Naive thymus-derived CD8-positive, alpha-beta T cell (primary cell): ENCODE measurements around the gene TSHB. TPM values are rescaled to one million over a fixed set of nuclear protein-coding genes. Genes with fewer than 3 reads are reported as not detected.

Experiments used
- ATAC-seq, 2 donors: fragments of 150-1000 bp; cut with Tn5 transposase in 1 of 2; sonication (Bioruptor Pico), chemical (Tn5 transposase) in 1 of 2; 1 replicate in 1 of 2; 2 replicates in 1 of 2; pipeline ENCODE4 v1.10.0; 2021; ENCODE audit warnings: mild to moderate bottlenecking in 2 of 2, moderate library complexity in 2 of 2
- POLR2A ChIA-PET: fragments of 350-600 bp; sonication (Branson Sonifier 250); formaldehyde crosslinking; loops from one replicate; lab custom pipeline; 2021; ENCODE audit warnings: antibody characterized with exemption; lab: Charles Lee
- DNase-seq, 10 donors: peaks; one replicate each; pipeline versions ENCODE4 v3.0.0 to v3.0.0-alpha.2; 2020 to 2022
- H3K27ac Mint-ChIP-seq, 10 donors: one replicate each; pipeline ENCODE4 v1.8.0; 2020 to 2022; ENCODE audit warnings: mild to moderate bottlenecking in 10 of 10, mixed read lengths in 10 of 10, moderate library complexity in 4 of 10, inconsistent platforms in 1 of 10
- H3K27me3 Mint-ChIP-seq, 5 donors: one replicate each; pipeline ENCODE4 v1.8.0; 2021 to 2022; ENCODE audit warnings: mixed read lengths in 5 of 5
- H3K36me3 Mint-ChIP-seq, 3 donors: one replicate each; pipeline ENCODE4 v1.8.0; 2020 to 2022; ENCODE audit warnings: mixed read lengths in 3 of 3, mild to moderate bottlenecking in 2 of 3, inconsistent platforms in 1 of 3
- H3K4me1 Mint-ChIP-seq, 4 donors: one replicate each; pipeline ENCODE4 v1.8.0; 2021 to 2022; ENCODE audit warnings: mixed read lengths in 4 of 4
- H3K4me3 Mint-ChIP-seq, 10 donors: one replicate each; pipeline ENCODE4 v1.8.0; 2020 to 2022; ENCODE audit warnings: mild to moderate bottlenecking in 10 of 10, mixed read lengths in 10 of 10, moderate library complexity in 6 of 10, inconsistent platforms in 1 of 10
- H3K9me3 Mint-ChIP-seq, 9 donors: one replicate each; pipeline ENCODE4 v1.8.0; 2020 to 2022; ENCODE audit warnings: mixed read lengths in 9 of 9, mild to moderate bottlenecking in 3 of 9, inconsistent platforms in 1 of 9, moderate library complexity in 1 of 9
- polyA plus RNA-seq, 3 donors: library from polyadenylated mRNA; unstranded; fragments of 300-500 nt; fragmentation: Illumina TruSeq; gene quantifications; one replicate each; pipeline ENCODE4 v1.2.3, GENCODE V29; 2021
- total RNA-seq, 8 experiments: library from RNA in 2 of 8; stranded (reverse) in 2 of 8; gene quantifications; one replicate each; pipeline ENCODE4 v1.2.3 and lab custom pipeline; 2021 to 2026

Gene TSHB
- total and polyA plus RNA-seq, 5 experiments from 2014 or later: not detected

DNA sequence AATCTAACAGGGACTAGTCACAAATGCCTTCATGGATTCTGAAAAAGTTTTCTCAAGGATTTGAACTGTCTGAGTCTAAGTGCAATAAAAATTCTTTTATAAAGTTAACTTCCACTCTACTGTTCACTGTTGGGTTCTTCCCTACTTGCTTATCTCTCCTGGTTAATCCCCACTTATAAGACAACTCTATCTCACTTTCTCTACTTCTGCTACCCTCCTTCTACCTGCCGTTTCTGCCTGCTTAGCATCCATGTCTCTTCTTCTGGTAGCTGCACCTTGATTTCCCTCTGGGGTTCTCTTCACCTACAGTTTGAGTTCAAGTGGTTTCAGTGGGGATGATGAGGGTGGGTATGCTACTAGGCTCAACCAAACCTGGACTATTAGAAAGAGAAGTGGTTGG is 6.0 kb downstream of the TSHB start:
- DNase-seq (no peak), ATAC-seq (no peak)
- Mint-ChIP-seq H3K36me3 (no peaks in the 10 kb centered on the region), H3K27me3 (no peaks in the 10 kb centered on the region), H3K4me3 (no peak overlapping the region), H3K9me3 (peaks cover 0 to 2% (median 0%) of the 10 kb centered on the region in 9 donors), H3K4me1 (no peaks in the 10 kb centered on the region), H3K27ac (no peak overlapping the region)
- POLR2A ChIA-PET: no interaction called here

DNA sequence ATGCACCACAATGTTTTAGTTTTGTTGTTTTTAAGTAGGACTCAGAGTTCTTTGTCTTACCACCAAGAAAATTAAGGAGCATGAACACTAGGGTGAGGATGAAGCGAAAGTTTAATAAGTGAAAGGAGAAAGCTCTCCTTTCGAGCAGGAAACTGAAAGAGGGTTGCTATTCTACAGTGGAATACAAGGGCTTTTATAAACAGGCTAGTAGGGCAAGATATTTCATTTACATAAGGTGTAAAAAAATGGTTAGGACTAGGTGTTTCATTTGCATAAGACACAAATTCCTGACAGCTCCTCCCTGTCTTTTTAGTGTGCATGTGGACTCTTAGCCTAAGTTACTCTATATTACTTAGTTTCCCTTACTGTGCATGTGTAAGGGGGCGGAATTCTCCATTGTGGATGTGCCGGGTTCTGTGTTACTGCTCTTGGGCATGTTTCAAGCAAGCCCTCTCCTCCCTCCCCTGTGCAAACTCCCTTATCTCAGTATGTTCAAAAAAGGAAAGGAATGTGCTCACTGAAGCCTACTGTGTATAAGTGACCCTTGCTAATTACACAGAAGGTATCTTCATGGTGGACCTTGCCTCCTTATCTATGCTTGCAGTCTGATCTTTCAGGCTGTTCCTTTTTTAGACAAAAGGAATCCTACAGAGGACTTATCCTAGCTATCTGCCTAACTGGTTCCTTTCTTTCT is 7.3 kb downstream of the TSHB start:
- POLR2A ChIA-PET: no interaction called here
- no peak overlapping the region for H3K4me3 Mint-ChIP-seq
- H3K36me3 Mint-ChIP-seq: peaks cover 0 to 2% (median 0%) of the 10 kb centered on the region in 3 donors
- DNase-seq (no peak), ATAC-seq (no peak)
- no peaks in the 10 kb centered on the region for H3K4me1 Mint-ChIP-seq
- H3K27me3 Mint-ChIP-seq: no peaks in the 10 kb centered on the region
- no peak overlapping the region for H3K27ac Mint-ChIP-seq
- H3K9me3 Mint-ChIP-seq: peaks cover 0 to 4% (median 0%) of the 10 kb centered on the region in 9 donors

DNA sequence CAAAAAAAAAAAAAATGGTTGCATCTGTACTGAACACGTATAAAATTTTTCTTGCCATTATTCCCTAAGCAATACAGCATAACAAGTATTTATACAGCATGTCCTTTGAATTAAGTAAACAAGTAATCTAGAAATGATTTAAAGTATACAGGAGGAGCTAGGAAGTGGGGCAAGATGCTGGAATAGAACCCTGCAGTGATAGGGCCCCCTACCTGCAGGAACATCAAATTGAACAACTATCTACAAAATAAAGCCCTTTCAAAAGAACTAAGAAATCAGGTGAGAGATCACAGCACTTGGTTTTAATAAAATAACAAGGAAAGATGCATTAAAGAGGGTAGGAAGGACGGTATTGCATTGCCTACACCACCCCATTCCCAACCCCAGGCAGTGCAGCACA is 10.9 kb downstream of the TSHB start:
- Mint-ChIP-seq H3K4me1 (no peaks in the 10 kb centered on the region), H3K4me3 (no peak overlapping the region), H3K27ac (no peak overlapping the region), H3K36me3 (peaks cover 0 to 9% (median 9%) of the 10 kb centered on the region in 3 donors), H3K27me3 (no peaks in the 10 kb centered on the region), H3K9me3 (peaks cover 0 to 14% (median 4%) of the 10 kb centered on the region in 9 donors)
- ATAC-seq (no peak), DNase-seq (no peak)
- POLR2A ChIA-PET: no interaction called here

DNA sequence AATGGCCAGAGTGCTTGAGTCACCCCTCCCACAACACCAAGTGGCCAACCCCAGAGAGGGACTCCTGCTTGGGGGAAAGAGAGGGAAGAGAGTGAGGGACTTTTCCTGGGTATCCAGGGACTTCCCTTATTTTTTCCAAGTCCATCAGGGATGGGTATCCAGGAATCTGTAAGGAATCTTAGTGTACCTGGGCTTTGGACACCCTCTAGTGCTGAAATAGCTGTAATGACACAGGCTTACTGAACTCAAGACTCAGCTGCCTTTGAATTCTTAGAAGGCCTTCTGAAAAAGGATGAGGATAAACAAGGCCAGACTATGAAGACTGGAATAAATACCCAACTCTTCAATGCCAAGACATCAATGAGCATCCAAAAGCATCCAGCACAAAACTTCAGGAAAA is 12.0 kb downstream of the TSHB start:
- H3K9me3 Mint-ChIP-seq: peaks cover 0 to 14% (median 4%) of the 10 kb centered on the region in 9 donors
- no peak overlapping the region for H3K4me3 Mint-ChIP-seq
- H3K27me3 Mint-ChIP-seq: no peaks in the 10 kb centered on the region
- DNase-seq (no peak), ATAC-seq (no peak)
- H3K27ac Mint-ChIP-seq: no peak overlapping the region
- H3K4me1 Mint-ChIP-seq: no peaks in the 10 kb centered on the region
- POLR2A ChIA-PET: no interaction called here
- H3K36me3 Mint-ChIP-seq: peaks cover 0 to 10% (median 9%) of the 10 kb centered on the region in 3 donors

DNA sequence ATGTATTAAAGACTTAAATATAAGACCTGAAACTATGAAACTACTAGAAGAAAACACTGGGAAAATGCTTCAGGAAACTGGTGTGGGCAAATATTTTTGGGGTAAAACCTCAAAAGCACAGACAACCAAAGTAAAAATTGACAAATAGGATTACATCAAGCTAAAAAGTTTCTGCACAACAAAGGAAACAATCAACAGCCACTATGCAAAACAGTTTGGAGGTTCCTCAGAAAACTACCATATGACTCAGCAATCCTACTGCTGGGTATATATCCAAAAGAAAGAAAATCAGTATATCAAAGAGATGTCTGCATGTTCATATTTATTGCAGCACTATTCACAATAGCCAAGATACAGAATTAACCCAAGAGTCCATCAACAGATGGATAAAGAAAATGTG is 17.1 kb downstream of the TSHB start:
- Mint-ChIP-seq H3K27me3 (no peaks in the 10 kb centered on the region), H3K27ac (no peak overlapping the region), H3K36me3 (peaks cover 0 to 10% (median 9%) of the 10 kb centered on the region in 3 donors), H3K4me3 (no peak overlapping the region), H3K9me3 (peaks cover 0 to 12% (median 4%) of the 10 kb centered on the region in 9 donors), H3K4me1 (no peaks in the 10 kb centered on the region)
- POLR2A ChIA-PET: no interaction called here
- ATAC-seq (no peak), DNase-seq (no peak)

DNA sequence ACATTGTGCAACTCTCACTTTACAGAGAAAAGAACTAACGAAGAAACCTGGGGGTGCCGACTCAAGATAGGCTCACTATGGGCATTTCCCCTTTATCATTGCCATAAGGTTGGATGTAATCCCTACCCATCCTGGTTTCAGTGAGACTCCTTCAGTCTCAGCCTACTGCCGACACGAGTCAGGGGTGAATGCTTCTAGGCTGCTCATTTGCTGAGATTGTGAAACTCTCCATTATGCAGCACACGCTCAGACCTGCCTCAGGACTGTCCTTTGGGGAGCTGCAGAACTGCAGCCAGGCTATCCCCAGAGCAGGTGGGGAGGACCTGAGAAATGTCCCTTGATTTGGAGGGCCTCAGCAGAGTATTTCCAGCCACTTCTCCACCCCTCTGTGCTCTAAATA is 22.2 kb downstream of the TSHB start:
- H3K27me3 Mint-ChIP-seq: no peaks in the 10 kb centered on the region
- H3K4me1 Mint-ChIP-seq: peaks cover 0 to 7% (median 4%) of the 10 kb centered on the region in 4 donors
- no peak overlapping the region for H3K4me3 Mint-ChIP-seq
- H3K9me3 Mint-ChIP-seq: no peaks in the 10 kb centered on the region
- no peaks in the 10 kb centered on the region for H3K36me3 Mint-ChIP-seq
- H3K27ac Mint-ChIP-seq: no peak overlapping the region
- POLR2A ChIA-PET: no interaction called here
- no peak for DNase-seq
- peak in 1 of 2 donors; percentile 14 for ATAC-seq

DNA sequence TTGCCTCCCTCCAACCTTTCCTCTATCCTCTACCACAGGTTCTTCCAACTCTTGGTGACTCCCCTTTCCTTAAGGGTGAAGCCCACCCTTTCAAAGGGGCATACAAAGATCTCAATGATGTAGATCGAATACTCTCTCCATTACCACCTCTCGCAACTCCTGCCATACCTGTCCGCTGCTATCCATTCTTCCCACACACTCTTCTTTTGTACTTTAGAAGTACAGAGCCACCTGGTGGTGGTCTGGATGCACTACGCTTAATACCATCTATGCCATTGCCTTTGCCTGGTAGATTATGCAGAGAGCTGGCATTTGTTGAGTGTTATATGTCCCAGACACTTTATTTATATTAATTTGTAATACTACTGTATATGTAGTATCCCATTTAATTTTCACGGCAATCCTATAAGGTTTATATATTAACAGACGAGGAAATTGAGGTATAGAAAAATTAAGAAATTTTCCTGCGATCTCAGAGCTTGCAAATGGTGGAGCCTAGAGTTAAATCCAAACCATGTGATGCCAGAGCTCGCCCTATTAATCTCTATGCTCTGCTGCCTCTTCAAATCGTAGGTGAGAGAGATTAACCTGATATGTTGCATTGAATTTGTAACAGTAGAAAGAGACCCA is 22.9 kb downstream of the TSHB start:
- POLR2A ChIA-PET: no interaction called here
- Mint-ChIP-seq H3K27ac (no peak overlapping the region), H3K4me1 (peaks cover 0 to 7% (median 4%) of the 10 kb centered on the region in 4 donors), H3K27me3 (no peaks in the 10 kb centered on the region), H3K4me3 (no peak overlapping the region), H3K9me3 (no peaks in the 10 kb centered on the region), H3K36me3 (no peaks in the 10 kb centered on the region)
- peak; percentile 18 to 76 (median 50) for DNase-seq
- peak; percentile 90 to 93 for ATAC-seq

DNA sequence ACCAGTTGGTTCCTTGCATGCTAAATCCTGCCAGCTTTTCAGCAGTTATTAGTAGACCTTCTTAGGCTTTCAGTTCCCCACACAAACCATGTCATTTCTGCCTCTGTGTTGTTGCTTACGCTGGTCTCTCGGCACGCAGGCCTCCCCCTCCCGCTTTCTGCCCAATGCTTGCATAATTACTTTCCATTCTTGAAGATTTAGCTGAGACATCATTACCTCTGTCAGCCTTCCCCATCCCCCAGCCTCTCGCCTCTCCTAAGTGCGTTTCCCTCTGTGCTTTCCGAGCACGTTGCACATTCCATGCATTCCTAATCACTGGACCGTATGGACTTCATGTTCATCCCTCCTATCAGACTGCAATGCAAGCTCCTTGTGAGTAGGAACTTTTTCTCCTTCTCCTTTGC is 26.8 kb downstream of the TSHB start:
- POLR2A ChIA-PET: interaction anchor here (1.6 kb wide), 1 partner anchor 42 kb away, joined by 4 read pairs; no protein-coding TSS in a partner anchor
- Mint-ChIP-seq H3K4me3 (no peak overlapping the region), H3K9me3 (no peaks in the 10 kb centered on the region), H3K27ac (no peak overlapping the region), H3K36me3 (no peaks in the 10 kb centered on the region), H3K27me3 (no peaks in the 10 kb centered on the region), H3K4me1 (peaks cover 7 to 22% (median 12%) of the 10 kb centered on the region in 4 donors)
- no peak for ATAC-seq
- DNase-seq: no peak

DNA sequence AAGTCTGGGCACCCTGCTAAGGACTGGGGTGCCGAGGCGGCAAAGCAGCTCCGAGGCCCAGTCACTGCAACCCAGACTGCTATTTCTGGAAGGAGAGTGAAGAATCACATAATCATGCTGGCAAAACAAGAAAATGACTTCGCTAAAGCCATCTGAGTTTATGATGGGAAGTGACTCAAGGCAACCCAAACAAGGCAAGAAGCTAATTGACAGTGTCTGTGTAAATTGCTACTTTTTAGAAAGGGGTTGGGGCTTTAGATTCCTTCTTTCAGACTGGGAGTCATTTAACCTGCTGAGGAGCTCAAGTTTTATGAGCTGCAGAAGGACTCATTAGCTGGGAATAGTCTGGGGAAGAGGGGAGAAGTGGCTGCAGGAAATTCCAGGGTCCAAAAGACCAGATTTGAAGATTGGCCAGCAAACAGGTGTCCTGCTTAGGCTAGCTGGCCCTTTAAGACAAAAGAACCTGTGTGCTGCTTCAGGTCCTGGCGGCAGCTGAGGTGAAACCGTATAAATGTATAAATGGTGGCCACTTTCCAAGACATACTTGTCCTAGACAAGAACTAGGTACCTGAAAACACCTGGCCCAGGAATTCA is 28.1 kb downstream of the TSHB start:
- DNase-seq (no peak), ATAC-seq (no peak)
- POLR2A ChIA-PET: interaction anchor here (1.6 kb wide), 1 partner anchor 41 kb away, joined by 4 read pairs; no protein-coding TSS in a partner anchor
- Mint-ChIP-seq H3K4me1 (peaks cover 10 to 35% (median 26%) of the 10 kb centered on the region in 4 donors), H3K9me3 (no peaks in the 10 kb centered on the region), H3K36me3 (no peaks in the 10 kb centered on the region), H3K27me3 (no peaks in the 10 kb centered on the region), H3K27ac (no peak overlapping the region), H3K4me3 (no peak overlapping the region)

DNA sequence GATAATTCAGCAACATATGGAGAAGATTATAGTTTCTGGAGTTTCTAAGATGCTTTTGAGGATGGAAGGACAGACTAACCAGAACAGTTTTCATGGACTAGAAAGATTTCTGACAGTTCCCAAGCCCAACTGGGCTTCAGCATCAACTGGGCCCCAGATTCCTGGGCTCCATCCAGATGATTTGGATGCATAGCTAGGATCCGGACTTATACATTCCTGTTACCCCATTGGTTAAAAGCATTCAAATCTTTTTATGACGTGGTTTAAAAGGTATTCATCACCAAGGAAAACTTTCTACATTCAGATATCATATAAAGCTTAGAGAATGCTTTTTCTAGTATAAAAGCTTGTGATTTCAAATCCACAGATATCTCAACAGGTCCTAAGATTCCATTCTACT is 29.7 kb downstream of the TSHB start:
- Mint-ChIP-seq H3K27ac (no peak overlapping the region), H3K4me1 (peaks cover 15 to 46% (median 38%) of the 10 kb centered on the region in 4 donors), H3K27me3 (no peaks in the 10 kb centered on the region), H3K36me3 (no peaks in the 10 kb centered on the region), H3K9me3 (peaks cover 0 to 4% (median 0%) of the 10 kb centered on the region in 9 donors), H3K4me3 (no peak overlapping the region)
- ATAC-seq: no peak
- no peak for DNase-seq
- POLR2A ChIA-PET: no interaction called here

DNA sequence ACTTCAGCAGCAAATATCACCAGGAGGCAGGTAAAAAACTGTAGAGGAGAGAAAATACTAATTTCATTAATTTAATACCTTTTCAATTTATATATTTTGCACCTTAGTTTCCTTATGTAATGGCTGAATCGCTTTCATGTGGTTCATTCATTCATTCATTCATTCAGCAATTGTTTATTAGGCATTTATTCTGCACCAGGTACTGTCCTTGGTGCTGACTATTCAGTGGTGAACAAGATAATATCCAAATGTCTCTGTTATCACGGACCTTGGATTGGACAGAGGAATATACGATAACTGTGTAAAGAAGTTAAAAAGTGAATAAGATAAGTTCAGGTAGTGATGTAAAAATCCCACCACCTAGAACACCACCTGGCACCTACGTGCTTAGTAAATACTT is 30.9 kb downstream of the TSHB start:
- POLR2A ChIA-PET: no interaction called here
- Mint-ChIP-seq H3K27me3 (no peaks in the 10 kb centered on the region), H3K4me3 (no peak overlapping the region), H3K36me3 (no peaks in the 10 kb centered on the region), H3K4me1 (peaks cover 16 to 49% (median 41%) of the 10 kb centered on the region in 4 donors), H3K9me3 (peaks cover 0 to 4% (median 0%) of the 10 kb centered on the region in 9 donors), H3K27ac (peak overlapping the region in 7 of 10 donors; percentile 30 to 100 (median 84))
- DNase-seq: no peak
- ATAC-seq: no peak

DNA sequence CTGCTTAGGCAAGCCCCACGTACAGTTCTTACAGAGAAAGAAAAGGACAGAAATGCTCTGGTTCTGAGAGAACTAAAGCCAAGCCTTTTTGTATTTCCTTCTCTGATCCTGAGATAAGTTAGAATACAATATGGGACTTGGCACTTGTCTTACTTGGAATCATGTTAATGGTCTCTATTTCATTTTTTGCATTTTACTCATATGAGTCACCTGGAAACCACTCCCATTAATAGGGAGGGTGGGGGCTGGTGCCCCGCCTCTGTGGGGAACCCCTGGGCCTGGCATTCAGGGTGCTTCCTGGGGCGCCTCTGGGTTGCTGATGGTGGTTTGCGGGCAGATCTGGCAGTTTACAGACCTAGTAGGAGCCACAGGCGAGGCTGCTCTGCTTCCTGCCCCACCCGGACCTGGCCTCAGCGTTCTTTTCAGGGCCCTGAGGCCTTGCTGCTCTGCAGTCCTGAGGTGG is 32.9 kb downstream of the TSHB start:
- Mint-ChIP-seq H3K4me3 (peak overlapping the region; percentile 46 to 88 (median 76)), H3K27ac (peak overlapping the region; percentile 89 to 100 (median 98)), H3K36me3 (no peaks in the 10 kb centered on the region), H3K9me3 (peaks cover 0 to 4% (median 0%) of the 10 kb centered on the region in 9 donors), H3K27me3 (no peaks in the 10 kb centered on the region), H3K4me1 (peaks cover 16 to 57% (median 45%) of the 10 kb centered on the region in 4 donors)
- POLR2A ChIA-PET: interaction anchor here (1.0 to 1.8 kb wide), 3 partner anchors 35 to 305 kb away, joined by 4 to 8 read pairs (median 4); no protein-coding TSS in a partner anchor
- ATAC-seq (peak; percentile 93 to 94), DNase-seq (peak; percentile 75 to 98 (median 96))
